PFSK-1 (cell line): Measurements from ENCODE around the gene DNAH8.

Experiments
- FOXP2 ChIP-seq: optimal IDR thresholded peaks from 2 replicates; pipeline ENCODE3; 2011; ENCODE audit warnings: borderline replicate concordance, control low read depth, inconsistent platforms; ENCODE audit not compliant: insufficient read depth; ENCODE audit errors: extremely low read length, extremely low read depth
- POLR2AphosphoS5 ChIP-seq: IDR thresholded peaks from 2 replicates; pipeline ENCODE4 v1.6.1; 2012; ENCODE audit warnings: low read depth, mild to moderate bottlenecking, control low read depth, low read length, moderate library complexity
- TAF1 ChIP-seq: IDR thresholded peaks from 2 replicates; pipeline ENCODE4 v1.6.1; 2012; ENCODE audit warnings: low read length, control low read depth, borderline replicate concordance; ENCODE audit not compliant: insufficient read depth
- TF ChIP-seq, protein P1 (sequence below), 2 experiments: IDR thresholded peaks; 2 replicates each; pipeline versions ENCODE4 v1.6.1 to v1.8.0; 2011 to 2012; ENCODE audit warnings: low read depth in 2 of 2, low read length in 2 of 2, control low read depth in 1 of 2, inconsistent platforms in 1 of 2, mild to moderate bottlenecking in 1 of 2, moderate library complexity in 1 of 2; ENCODE audit not compliant: insufficient read depth in 1 of 2

DNA sequence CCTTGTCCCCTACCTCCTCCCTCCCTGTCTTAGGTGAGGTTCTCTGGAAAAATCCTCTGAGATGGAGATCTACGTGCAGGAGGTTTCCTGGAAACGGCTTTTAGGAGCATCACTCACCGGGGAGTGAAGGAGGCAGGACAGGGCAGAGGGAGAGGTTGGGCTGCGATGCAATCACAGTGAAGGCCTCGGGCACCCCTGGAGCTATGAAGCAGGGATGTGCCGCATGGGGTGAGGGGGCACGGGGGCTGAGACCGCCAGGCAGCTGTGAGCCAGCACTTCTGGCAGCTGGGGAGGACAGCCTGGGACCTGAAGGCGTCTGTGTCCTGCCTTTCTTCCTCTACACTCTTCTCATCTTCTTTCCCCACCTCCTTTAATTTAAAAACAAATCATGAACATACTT, 320.6 kb downstream of the DNAH8 start:
- TF ChIP-seq, protein P1, sequence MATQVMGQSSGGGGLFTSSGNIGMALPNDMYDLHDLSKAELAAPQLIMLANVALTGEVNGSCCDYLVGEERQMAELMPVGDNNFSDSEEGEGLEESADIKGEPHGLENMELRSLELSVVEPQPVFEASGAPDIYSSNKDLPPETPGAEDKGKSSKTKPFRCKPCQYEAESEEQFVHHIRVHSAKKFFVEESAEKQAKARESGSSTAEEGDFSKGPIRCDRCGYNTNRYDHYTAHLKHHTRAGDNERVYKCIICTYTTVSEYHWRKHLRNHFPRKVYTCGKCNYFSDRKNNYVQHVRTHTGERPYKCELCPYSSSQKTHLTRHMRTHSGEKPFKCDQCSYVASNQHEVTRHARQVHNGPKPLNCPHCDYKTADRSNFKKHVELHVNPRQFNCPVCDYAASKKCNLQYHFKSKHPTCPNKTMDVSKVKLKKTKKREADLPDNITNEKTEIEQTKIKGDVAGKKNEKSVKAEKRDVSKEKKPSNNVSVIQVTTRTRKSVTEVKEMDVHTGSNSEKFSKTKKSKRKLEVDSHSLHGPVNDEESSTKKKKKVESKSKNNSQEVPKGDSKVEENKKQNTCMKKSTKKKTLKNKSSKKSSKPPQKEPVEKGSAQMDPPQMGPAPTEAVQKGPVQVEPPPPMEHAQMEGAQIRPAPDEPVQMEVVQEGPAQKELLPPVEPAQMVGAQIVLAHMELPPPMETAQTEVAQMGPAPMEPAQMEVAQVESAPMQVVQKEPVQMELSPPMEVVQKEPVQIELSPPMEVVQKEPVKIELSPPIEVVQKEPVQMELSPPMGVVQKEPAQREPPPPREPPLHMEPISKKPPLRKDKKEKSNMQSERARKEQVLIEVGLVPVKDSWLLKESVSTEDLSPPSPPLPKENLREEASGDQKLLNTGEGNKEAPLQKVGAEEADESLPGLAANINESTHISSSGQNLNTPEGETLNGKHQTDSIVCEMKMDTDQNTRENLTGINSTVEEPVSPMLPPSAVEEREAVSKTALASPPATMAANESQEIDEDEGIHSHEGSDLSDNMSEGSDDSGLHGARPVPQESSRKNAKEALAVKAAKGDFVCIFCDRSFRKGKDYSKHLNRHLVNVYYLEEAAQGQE (IDR thresholded peaks at IDR 0.05; ENCODE audit: insufficient read depth in 1 of 2, low read depth in 2 of 2, low read length in 2 of 2) = no peak
- TF ChIP-seq POLR2AphosphoS5 (no peak), FOXP2 (no peak), TAF1 (no peak)
